NCI-H1694 treated with DMSO at 0.1 percent for 48 hours (cell line): ENCODE data around the gene HDAC8.
"Not testable (repeated sequence)": the region's sequence is repeated elsewhere in the genome, so short reads cannot be mapped to it uniquely, and the experiment has no call there.

Experiments
- DNase-seq: peaks from one replicate; lab custom pipeline; 2025; lab: John Stamatoyannopoulos, UW

HDAC8 gene

DNA sequence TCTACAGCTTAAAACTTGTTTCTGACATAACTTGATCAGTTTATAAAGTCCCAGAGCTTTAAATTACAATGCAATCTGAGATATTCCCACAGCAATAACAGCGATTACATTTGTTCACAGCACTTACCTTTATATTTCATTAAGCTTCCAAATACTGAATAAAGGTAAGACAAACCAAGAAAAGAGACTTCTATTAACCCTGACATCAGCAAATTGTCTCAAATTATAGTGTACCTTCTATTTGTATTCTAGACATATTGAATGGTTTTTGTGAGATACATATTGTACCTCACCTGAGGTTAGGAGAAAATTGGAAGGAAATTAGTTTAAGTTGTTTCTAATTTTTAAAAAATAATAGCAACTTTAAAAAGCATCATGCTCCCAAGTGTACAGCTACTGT is 111.9 kb downstream of the HDAC8 start:
- no peak for DNase-seq

GRCh38 chrX:72449034-72449433 is 123.6 kb downstream of the HDAC8 start:
- not testable (repeated sequence) for DNase-seq

DNA sequence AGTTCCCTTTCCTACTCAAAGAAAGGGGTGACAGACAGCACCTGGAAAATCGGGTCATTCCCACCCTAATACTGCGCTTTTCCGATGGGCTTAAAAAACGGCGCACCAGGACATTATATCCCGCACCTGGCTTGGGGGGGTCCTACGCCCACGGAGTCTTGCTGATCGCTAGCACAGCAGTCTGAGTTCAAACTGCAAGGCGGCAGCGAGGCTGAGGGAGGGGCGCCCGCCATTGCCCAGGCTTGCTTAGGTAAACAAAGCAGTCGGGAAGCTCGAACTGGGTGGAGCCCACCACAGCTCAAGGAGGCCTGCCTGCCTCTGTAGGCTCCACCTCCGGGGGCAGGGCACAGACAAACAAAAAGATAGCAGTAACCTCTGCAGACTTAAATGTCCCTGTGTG is 131.9 kb downstream of the HDAC8 start:
- not testable (repeated sequence) for DNase-seq

DNA sequence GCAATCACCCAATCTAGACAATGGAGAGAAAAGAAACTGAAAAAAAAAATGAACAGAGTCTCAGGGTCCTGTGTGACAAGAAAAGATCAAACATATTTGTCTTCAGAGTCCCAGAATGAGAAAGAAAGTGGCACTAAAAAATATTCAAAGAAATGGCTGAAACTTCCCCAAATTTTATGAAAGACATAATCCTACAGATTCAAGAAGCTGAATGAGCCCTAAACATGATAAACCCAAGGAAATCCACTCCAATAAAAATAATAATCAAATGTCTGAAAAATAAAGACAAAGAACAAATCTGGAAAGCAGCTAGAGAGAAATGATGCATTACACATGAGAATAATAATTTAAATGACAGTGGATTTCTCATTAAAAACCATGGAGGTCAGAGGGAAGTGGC is 136.6 kb downstream of the HDAC8 start:
- no peak for DNase-seq

DNA sequence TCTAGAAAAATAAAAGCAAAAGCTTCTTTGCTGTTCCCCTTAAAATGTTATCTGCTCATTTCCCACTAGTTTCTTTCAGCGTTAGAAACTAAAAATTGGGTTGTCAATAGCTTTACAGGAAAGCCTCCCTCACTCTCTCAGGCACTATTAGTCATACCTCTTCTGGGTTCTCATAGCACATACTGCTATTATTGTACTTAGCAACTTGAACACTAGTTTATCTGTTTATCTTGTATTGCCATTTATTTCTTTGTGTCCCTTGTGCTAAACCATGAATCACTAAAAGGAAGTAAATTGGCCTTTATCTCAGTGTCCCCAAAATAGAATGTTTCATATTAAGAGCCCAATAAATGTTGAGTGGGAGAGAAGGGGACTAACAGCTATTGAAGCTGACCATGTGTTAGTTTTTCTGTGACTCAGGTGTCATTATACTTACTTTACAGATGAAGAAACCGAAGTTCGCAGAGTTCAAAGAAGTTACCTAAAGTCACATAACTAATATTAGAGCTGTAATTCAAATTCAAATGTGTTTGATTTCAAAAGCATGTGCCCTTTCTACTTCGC is 142.2 kb downstream of the HDAC8 start:
- DNase-seq, result no peak

- DNase-seq, result no peak
These were observed 150.8 kb downstream of the HDAC8 start for GRCh38 chrX:72421797-72422196.

- no peak for DNase-seq
These were observed 162.7 kb downstream of the HDAC8 start for GRCh38 chrX:72409993-72410392.

- DNase-seq, result no peak
These were observed 163.8 kb downstream of the HDAC8 start for GRCh38 chrX:72408885-72409284.

GRCh38 chrX:72405136-72405535 is 167.5 kb downstream of the HDAC8 start:
- not testable (repeated sequence) for DNase-seq

- DNase-seq, result no peak
These were observed 170.0 kb downstream of the HDAC8 start for GRCh38 chrX:72402614-72403013.

DNA sequence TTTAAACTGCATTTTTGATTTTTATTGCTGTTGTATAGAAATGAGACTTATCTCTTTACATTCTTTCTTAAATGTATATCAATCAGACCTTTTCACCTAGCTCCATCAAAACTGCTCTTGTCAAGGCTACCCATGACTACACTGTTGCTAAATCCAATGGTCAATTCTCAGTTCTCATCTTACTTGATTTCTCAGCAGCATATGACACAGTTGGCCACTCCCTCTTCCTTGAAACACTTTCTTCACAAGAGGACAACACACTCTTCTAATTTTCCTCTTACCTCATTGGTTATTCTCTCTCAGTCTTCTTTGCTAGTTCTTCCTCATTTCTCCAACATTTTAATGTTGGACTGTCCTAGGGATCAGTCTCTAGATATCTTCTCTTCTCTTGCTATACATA is 172.8 kb downstream of the HDAC8 start:
- no peak for DNase-seq

- no peak for DNase-seq
These were observed 176.5 kb downstream of the HDAC8 start for GRCh38 chrX:72396117-72396516.

- DNase-seq, result no peak
These were observed 177.4 kb downstream of the HDAC8 start for GRCh38 chrX:72395237-72395636.

DNA sequence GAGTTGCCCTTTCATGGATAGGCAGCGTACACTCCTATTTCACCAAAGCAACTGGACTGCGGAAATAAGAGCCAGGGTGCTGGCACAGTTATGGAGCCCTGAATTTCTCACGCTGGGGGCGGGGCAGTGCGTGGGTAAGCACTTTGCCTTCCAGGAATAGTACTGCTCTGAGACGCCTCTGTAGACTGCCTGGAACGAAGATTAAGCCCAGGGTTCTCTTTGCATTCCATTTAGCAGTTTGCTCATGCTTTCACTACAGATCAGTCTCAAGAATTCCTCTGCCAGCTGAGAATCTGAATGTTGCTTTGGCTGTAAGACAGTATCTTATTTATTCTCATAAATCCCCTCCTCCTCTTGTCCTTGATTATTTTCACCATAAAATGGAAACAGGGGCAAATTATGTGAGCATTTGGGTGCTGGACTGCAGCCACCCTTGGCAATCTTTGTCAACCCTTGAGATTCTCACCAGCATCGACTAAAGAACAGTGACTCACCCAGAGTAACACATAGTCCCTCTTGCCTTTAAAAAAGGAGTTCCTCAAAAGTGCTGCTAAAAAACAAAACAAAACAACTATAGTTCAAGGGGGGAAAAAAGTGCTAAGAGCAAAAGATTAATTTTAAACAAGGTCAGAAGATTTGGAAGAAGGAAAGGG is 178.0 kb downstream of the HDAC8 start:
- DNase-seq, result no peak

DNA sequence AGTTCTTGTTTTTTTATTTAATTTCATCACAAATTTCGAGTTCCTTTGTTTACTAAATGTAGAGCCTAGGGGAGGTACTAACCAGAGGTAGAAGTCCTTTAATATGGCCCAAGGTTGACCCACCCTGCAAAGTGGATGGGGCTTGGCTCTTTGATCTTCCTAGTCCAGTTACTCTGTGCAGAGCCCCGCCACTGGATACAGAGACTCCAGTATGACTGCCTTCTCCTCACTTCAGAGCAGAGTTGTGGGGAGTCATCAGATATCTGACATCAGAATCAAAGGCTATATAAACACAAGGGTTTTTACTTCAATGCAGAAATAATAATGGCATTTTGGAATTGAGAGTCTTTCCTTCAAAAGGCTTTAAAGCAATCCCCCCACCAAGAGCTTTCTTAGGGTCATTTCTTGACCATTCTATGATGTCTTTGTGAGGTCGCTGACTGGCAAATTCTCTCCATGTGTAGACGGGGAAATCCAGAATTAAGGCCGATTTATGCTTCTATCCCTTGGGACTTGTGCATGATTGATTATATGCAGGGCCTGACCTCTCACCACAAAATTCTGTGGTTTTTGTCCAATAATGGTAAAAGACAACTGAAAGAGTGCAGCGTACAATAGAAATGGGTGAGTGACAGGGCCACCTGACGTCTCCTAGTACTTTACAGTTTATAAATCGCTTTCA is 178.7 kb downstream of the HDAC8 start:
- no peak for DNase-seq

DNA sequence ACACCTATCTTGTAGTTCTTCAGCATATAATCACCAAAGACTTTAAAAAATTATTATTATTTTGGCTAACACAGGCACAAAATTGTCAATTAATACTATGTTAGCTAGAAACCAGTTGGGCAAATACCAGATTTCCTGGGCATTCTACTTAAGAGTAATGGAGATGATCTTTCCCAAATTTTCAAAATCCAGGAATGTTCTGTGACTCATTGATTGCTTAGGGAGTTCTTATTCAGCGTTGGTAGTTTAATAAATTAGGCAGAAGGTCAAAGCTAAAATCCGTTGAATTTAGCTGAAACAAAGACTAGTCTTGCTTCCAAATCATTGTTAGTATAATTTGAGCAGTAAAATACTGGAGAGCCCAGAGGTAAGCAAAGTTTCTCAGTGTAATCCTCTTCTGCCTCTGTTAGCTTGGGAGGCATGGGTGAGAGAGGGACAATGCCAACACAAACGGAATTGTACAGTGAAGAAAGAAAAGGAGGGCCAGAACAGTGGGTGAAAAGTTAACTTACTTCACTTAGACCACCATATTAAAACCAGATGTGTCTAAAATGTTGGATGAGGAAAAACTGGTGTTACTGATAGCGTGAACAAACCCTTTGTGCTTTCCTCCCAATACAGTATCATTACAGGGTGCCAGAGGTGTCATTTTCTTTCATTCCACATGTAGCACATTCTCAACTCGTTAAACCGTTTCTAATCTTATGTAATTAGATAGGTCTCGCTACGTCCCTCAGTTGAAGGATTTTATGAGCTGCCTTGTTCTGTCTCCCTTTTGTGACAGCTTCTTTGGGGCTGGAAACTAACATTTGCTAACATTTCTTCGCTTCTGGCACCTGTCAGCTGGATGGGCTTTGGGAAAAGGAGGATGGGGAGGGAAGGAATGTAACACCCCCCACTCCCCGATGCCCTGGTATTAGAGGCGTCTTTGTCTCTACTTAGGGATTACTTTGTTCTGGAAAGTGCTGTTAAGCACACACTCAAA is 179.5 kb downstream of the HDAC8 start:
- DNase-seq, result no peak

- no peak for DNase-seq
These were observed 180.6 kb downstream of the HDAC8 start for GRCh38 chrX:72392042-72392441.

DNA sequence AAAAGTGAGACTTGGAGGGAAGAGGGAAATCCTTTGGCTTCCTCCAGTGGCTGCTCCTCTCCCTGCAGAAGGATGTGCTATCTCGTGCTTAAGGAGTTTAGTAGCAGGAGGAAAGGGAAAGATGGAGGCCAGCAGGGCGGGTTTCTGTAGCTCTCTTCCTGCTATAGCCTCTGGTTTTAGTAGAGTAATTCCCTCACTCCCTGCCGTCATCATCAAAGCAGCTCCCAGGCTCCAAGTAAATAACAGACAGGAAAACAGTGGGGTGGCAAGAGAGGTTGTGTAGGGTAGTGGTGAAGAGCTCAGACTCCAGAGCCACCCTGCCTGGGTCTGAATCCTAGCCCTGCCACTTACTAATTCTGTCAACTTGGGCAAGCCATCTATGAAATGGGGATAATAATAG is 185.4 kb downstream of the HDAC8 start:
- no peak for DNase-seq

DNA sequence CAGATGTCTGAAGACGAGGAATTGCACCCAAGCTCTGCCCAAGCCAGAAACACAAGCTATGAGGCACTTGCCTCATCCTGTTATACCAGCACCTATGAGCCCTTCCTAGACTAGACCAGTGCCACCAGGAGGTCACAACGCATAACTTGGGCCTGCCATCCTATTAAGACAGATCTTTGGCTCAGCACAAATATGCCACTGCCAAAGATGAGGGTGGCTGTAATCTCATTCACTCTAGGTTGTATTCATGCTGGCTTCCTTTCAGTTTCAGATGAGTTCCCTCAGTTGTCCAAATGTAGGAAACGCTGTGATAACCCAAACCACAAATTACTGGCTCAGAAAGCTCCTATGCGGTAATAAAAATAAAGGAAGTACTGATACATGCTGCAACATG is 190.4 kb downstream of the HDAC8 start:
- DNase-seq, result no peak

GRCh38 chrX:72381439-72382201 is 191.0 kb downstream of the HDAC8 start:
- DNase-seq, result no peak

DNA sequence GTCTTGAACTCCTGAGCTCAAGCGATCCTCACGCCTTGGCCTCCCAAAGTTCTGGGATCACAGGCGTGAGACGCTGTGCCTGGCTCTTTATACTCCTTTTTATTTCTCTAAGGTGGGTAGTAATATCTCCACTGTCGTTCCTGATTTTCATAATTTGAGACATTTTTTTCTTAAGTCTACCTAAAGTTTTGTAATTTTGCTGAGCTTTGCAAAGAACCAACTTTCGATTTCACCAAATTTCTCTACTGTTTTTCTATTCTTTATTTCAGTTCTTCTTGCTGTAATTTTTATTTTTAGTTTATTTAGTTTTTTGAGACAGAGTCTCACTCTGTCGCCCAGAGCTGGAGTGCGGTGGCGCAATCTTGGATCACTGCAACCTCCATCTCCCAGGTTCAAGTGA is 196.5 kb downstream of the HDAC8 start:
- no peak for DNase-seq

GRCh38 chrX:72373136-72373535 is 199.5 kb downstream of the HDAC8 start:
- DNase-seq, result no peak
